ENCODE results near the gene NKAPL. TPM values are rescaled to one million over a fixed set of nuclear protein-coding genes. Genes with fewer than 3 reads are reported as not detected.

NKAPL gene
- total RNA-seq: 0.73 and 2.2 TPM in 2 replicates

DNA sequence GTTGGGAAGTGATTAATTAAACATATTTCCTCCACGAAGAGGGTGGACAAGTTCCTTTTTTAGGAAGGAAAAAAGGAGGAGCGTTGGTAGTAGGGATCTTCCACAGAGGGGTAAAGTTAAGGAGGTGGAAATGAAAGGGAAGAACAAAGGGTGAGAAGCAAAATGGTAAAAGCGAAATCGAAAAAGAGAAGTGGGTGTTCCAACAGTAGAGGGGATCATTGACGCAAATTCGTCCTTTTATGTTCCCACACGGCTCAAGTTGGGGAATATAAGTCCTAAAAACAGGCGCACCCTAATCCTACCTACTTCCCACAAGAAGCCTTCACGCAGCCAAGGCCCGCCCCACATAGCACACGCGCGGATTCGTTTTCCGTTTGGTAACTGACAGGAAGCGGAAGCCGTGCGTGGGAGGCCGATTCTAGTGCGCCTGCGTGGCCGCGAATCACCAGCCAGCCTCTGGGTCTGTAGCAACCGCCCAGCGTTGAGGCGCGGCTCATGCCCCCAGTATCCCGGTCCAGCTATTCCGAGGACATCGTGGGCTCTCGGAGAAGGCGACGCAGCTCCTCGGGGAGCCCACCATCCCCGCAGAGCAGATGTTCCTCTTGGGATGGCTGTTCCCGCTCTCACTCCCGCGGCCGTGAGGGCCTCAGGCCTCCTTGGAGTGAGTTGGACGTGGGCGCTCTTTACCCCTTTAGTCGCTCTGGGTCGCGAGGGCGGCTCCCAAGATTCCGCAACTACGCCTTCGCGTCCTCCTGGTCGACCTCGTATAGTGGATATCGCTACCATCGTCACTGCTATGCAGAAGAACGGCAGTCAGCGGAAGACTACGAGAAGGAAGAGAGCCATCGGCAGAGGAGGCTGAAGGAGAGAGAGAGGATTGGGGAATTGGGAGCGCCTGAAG, at the start of gene NKAPL:
Gene NKAPL (plus strand): TSS at position 421 of the 901 bp plus-strand sequence. CDS start 75 bp downstream, at position 496.

GRCh38 chr6:28225056-28225834, 33.9 kb upstream of the NKAPL start, which contains the start of gene ZSCAN9:
Gene ZSCAN9, plus strand, starts transcription at chr6:28225275. Its CDS starts 1,810 bp downstream, at chr6:28227085.

DNA sequence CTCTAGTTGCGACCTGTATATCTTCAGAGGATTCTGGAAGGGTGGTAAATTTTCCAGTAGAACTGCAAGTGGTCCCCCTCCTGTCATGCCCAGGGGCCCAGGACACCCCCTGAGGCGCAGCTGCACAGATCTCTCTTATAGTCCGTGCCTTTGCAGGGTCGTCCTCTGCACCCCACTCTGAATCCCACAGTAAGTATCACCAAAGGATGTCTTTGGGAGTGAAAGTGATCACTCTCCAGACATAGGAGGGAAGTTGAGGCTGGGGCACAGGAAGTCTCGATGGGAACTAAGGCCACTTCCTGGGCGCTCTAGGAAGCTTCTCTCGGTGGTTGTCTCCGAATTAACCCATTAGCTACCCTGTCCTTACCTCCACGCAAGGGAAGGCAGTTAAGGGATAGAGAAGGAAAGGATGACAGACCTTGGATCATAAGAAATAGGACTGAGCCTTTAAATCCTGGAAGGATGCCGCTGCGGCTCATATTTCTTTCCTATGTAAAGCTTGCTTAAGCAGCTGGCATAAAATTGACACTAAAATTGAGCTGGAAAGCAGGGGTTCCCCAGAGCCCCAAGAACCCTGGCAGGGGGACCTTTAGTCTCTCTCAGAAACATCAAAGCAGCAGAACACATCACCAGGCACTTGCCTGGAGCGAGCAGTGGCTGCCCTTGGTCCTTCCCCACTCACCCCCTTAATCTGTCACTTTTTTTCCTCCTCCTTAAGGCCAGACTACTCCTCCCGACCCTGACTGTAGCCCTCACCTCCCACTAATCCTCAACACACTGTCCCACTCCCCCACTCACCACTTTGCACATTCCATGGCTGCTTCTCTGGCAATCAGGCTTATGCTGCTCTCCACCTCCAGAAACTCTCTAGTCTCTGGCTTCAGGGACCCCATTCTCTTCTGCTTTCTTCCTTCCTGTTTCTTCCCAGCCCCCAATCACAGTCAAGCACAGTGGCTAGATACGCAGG, 6.8 kb upstream of the NKAPL start, which contains the start of gene ZKSCAN4:
Gene ZKSCAN4 (minus strand): TSS at position 261 of the 967 bp plus-strand sequence. CDS start 289 bp downstream, outside the sequence.

GRCh38 chr6:28266962-28267694, 8.0 kb downstream of the NKAPL start, which contains the start of gene ZSCAN26:
Gene ZSCAN26, plus strand, starts transcription at chr6:28267143. Its CDS starts 4,777 bp downstream, at chr6:28271920.

DNA sequence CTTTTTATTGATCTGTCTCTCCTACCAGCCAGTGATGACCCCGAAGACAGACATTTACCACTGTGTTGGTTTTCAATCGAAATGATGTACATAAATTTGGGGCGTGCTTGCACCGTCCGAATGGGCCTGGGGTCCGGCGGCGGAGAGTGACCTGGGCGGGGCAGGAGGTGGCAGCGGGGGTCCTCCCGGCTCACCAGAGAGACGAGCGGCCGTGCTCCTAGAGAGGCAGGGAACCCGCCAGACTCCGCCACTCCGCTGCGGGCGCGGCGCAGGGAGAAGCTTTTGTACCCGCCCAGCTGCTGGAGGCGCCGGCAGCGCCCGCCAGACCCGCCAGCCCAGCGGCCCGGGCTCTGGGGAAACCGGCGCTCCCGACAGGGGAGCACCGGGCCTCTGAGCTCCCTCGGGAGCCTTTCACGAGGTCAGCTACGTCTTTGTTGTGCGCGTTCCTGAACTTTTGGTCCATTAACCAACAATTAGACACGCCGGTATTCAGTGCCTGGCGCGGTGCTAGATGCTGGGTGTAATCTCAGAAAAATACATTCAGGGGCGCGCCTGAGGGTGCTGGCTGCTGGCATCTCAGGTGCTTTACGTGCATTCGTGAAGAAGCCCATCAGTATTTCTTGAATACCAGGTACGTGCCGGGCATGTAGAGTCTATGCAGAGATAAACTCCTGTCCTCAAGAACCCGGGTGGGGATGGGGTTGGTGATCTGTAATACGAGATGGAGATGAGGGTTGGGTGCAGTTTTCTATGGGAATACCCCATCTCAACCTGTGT, 22.4 kb downstream of the NKAPL start, which contains the start of gene PGBD1:
Gene PGBD1 (plus strand): TSS at position 285 of the 777 bp plus-strand sequence. CDS start 2,242 bp downstream, outside the sequence.

Other genes starting within 250 kb of the NKAPL start
- gene ZNF165, start 178.7 kb upstream of the NKAPL start, total RNA-seq: 0.29 and 0.33 TPM in 2 replicates
- gene ZSCAN16, start 134.7 kb upstream of the NKAPL start, total RNA-seq: 2.0 and 2.3 TPM in 2 replicates
- 18.3 and 18.4 TPM in 2 replicates for gene ZKSCAN8, start 117.4 kb upstream of the NKAPL start, total RNA-seq
- 8.8 and 15.6 TPM in 2 replicates for gene ZSCAN9, start 34.0 kb upstream of the NKAPL start, total RNA-seq
- 7.3 and 8.7 TPM in 2 replicates for gene ZKSCAN4, start 7.0 kb upstream of the NKAPL start, total RNA-seq
- gene ZSCAN26, start 7.8 kb downstream of the NKAPL start, total RNA-seq: 18.7 and 30.7 TPM in 2 replicates
- 7.1 and 9.7 TPM in 2 replicates for gene PGBD1, start 22.3 kb downstream of the NKAPL start, total RNA-seq
- gene ZSCAN31, start 76.9 kb downstream of the NKAPL start, total RNA-seq: 38.3 and 47.6 TPM in 2 replicates
- gene ZKSCAN3, start 90.7 kb downstream of the NKAPL start, total RNA-seq: 5.8 and 8.1 TPM in 2 replicates
- gene ZSCAN12, start 140.4 kb downstream of the NKAPL start, total RNA-seq: 5.3 and 8.4 TPM in 2 replicates
- 4.3 and 11.1 TPM in 2 replicates for gene ZSCAN23, start 184.2 kb downstream of the NKAPL start, total RNA-seq